Neutrophil (primary cell): ENCODE measurements around the gene CNTNAP2.

ENCODE experiments used
- H3K27ac ChIP-seq: fragments of 200-600 bp; sonication (generic); 2 replicates; pipeline ENCODE4 v1.5.1; 2016; ENCODE audit warnings: mild to moderate bottlenecking, moderate library complexity
- H3K27me3 ChIP-seq: fragments of 200-600 bp; sonication (generic); 2 replicates; pipeline ENCODE4 v1.6.0; 2016; ENCODE audit warnings: mild to moderate bottlenecking
- H3K36me3 ChIP-seq: fragments of 200-600 bp; sonication (generic); 2 replicates; pipeline ENCODE4 v1.5.1; 2017
- H3K4me1 ChIP-seq, 2 experiments: fragments of 200-600 bp in 1 of 2; sonication (generic) in 1 of 2; 1 replicate in 1 of 2; 2 replicates in 1 of 2; pipeline versions ENCODE4 v1.5.1 to v1.6.1; 2013 to 2016; ENCODE audit warnings: low read depth in 1 of 2, low read length in 1 of 2, mild to moderate bottlenecking in 1 of 2, moderate library complexity in 1 of 2; ENCODE audit not compliant: control insufficient read depth in 1 of 2, insufficient read depth in 1 of 2
- H3K4me3 ChIP-seq, 2 experiments: fragments of 200-600 bp in 1 of 2; sonication (generic) in 1 of 2; 1 replicate in 1 of 2; 2 replicates in 1 of 2; pipeline ENCODE4 v1.5.1; 2013 to 2016; ENCODE audit warnings: low read depth in 1 of 2, low read length in 1 of 2, mild to moderate bottlenecking in 1 of 2, moderate library complexity in 1 of 2
- H3K9me3 ChIP-seq: fragments of 200-600 bp; sonication (generic); 2 replicates; pipeline ENCODE4 v1.5.1; 2016
- TF ChIP-seq, protein P1 (sequence below): fragments of 200-600 bp; sonication (generic); IDR thresholded peaks from 2 replicates; pipeline ENCODE4 v1.5.1; 2016; ENCODE audit warnings: antibody characterized with exemption

The CNTNAP2 gene

DNA sequence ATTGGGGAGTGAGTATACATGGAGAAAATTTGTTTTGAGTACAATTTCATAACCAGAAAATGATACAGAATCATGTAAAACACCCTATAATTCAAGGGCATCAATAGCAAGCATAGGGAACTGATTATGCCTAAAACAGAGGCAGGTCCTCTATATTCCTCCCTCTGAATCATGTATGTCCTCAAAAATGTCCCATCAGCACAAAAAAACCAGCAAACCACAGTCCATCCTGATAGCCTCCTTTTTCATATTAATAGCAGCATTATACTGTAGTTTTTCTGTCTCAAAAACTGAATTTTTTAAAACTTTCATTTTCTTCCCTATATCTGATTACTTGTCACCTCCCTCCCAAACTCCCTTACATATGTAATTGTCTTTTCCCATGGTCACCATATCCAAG is 1057.3 kb downstream of the CNTNAP2 start:
- no peaks in the 10 kb centered on the region for H3K36me3 ChIP-seq
- TF ChIP-seq, protein P1, sequence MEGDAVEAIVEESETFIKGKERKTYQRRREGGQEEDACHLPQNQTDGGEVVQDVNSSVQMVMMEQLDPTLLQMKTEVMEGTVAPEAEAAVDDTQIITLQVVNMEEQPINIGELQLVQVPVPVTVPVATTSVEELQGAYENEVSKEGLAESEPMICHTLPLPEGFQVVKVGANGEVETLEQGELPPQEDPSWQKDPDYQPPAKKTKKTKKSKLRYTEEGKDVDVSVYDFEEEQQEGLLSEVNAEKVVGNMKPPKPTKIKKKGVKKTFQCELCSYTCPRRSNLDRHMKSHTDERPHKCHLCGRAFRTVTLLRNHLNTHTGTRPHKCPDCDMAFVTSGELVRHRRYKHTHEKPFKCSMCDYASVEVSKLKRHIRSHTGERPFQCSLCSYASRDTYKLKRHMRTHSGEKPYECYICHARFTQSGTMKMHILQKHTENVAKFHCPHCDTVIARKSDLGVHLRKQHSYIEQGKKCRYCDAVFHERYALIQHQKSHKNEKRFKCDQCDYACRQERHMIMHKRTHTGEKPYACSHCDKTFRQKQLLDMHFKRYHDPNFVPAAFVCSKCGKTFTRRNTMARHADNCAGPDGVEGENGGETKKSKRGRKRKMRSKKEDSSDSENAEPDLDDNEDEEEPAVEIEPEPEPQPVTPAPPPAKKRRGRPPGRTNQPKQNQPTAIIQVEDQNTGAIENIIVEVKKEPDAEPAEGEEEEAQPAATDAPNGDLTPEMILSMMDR: no peak
- no peaks in the 10 kb centered on the region for H3K27me3 ChIP-seq
- no peaks in the 10 kb centered on the region for H3K9me3 ChIP-seq
- no peak overlapping the region for H3K27ac ChIP-seq
- no peaks in the 10 kb centered on the region for H3K4me1 ChIP-seq
- no peak overlapping the region for H3K4me3 ChIP-seq

DNA sequence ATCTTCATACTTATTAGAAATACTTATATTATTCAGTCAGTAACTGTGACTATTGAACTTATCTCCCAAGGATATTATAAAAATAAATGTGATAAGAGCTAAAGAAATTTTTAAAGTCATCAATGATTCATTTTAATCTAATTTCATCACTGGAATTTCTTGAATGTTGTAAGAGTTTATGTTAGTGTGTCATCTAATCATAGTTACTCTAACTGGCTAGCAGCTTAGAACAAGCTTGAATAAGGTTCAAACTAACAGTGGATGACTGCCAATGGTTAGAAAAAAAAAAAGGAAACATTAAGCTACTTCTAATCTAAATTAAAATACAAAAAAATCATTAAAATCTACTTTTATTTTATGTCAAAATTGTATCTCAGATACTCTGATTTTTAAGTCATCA is 1066.3 kb downstream of the CNTNAP2 start:
- TF ChIP-seq, protein P1: no peak
- Histone ChIP-seq H3K4me3 (no peak overlapping the region), H3K36me3 (no peaks in the 10 kb centered on the region), H3K4me1 (no peaks in the 10 kb centered on the region), H3K27me3 (no peaks in the 10 kb centered on the region), H3K9me3 (no peaks in the 10 kb centered on the region), H3K27ac (no peak overlapping the region)

DNA sequence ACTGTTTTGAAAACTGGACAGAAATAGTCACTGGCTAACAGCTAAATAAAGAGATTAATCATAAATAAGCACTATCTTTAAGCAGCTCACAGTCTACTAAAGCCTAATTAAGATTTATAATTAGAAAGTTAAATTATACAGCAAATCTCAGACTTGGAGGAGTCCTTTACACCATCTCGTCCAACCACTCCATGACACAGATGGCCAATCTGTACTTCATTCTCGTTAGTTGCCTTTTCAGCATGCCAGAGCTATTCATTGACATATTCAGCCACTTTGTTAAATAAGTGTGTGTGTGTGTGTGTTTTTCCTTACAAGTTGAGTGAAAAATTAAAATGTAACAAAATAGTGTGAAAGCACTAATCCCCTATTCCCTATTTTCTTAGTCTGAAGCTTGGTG is 1066.7 kb downstream of the CNTNAP2 start:
- Histone ChIP-seq H3K4me3 (no peak overlapping the region), H3K36me3 (no peaks in the 10 kb centered on the region), H3K27ac (no peak overlapping the region), H3K9me3 (no peaks in the 10 kb centered on the region), H3K27me3 (no peaks in the 10 kb centered on the region), H3K4me1 (no peaks in the 10 kb centered on the region)
- TF ChIP-seq, protein P1: no peak

DNA sequence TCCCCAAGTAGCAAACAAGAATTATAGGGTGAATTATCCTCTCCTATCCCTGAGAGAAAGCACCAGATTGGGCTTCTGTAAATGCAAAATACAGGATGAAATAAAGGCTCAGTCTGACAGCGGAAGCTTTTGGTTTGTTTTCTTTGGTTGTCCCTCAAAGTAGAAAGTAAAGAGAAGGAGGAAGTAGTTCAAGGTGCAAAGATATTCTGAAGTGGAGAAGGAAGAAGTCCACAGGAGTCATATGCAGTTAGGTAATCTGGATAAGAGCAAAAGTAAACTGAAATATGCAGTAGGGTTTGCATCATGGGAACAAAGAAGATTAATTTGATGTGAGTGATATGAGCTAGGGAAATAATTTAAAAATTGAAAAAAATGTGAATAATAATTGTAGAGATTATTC is 1071.9 kb downstream of the CNTNAP2 start:
- Histone ChIP-seq H3K4me3 (no peak overlapping the region), H3K27me3 (no peaks in the 10 kb centered on the region), H3K9me3 (no peaks in the 10 kb centered on the region), H3K27ac (no peak overlapping the region), H3K36me3 (no peaks in the 10 kb centered on the region), H3K4me1 (no peaks in the 10 kb centered on the region)
- TF ChIP-seq, protein P1: no peak

DNA sequence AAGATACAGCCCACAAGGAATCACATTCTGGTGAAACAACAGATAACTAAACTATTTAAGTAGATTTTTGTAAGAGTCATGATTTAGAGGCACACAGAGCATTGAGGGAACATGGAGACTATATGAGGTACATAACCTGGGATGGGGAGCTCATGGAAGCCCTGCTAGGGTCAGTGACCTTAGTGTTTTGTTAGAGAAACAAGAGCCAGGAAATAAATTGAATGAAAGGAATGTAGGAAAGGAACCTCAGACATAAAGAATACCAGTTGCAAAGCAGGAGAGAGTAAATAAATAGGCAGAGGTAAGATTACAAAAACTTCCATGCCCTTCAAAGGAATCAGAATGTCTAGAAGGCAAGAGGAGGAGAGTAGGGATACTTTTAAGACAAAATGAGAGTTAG is 1076.9 kb downstream of the CNTNAP2 start:
- no peak overlapping the region for H3K27ac ChIP-seq
- no peaks in the 10 kb centered on the region for H3K36me3 ChIP-seq
- no peaks in the 10 kb centered on the region for H3K9me3 ChIP-seq
- no peak overlapping the region for H3K4me3 ChIP-seq
- H3K27me3 ChIP-seq: no peaks in the 10 kb centered on the region
- H3K4me1 ChIP-seq: no peaks in the 10 kb centered on the region
- TF ChIP-seq, protein P1: no peak

DNA sequence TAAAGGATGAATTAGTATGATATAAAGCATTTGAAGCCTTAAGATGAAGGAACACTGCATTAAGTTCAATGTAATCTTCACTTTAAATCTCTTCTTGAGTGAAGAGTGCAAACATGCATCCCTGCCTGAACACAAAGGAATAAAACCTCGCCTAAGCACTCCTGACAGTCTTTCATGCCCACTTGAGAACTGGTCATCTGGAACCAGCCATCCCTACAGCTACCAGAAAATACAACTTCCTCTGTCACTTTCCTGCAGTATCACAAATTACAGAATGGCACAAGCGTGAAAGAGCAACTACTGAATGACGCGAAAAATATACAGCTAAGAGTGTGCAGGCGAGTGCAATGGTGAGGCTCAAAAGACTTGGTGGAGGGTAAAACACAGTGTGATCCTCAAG is 1079.9 kb downstream of the CNTNAP2 start:
- Histone ChIP-seq H3K27me3 (no peaks in the 10 kb centered on the region), H3K36me3 (no peaks in the 10 kb centered on the region), H3K4me1 (no peaks in the 10 kb centered on the region), H3K9me3 (no peaks in the 10 kb centered on the region), H3K4me3 (no peak overlapping the region), H3K27ac (no peak overlapping the region)
- TF ChIP-seq, protein P1: no peak
